Omental fat pad (tissue), 4 donors: Measurements from ENCODE around the gene SNX14. TPM values are rescaled to one million over a fixed set of nuclear protein-coding genes. Genes with fewer than 3 reads are reported as not detected.
"Not testable (repeated sequence)": the region's sequence is repeated elsewhere in the genome, so short reads cannot be mapped to it uniquely, and the experiment has no call there.

Source experiments
- ATAC-seq: fragments of 150-250 bp; one replicate; pipeline ENCODE4 v1.9.1; 2016; ENCODE audit warnings: mild to moderate bottlenecking, moderate library complexity; ENCODE audit not compliant: low FRiP score
- DNase-seq: peaks from one replicate; pipeline ENCODE4 v3.0.0-alpha.2; 2019; ENCODE audit warnings: low spot score
- CTCF ChIP-seq, 3 donors: fragments of 450-650 bp; IDR thresholded peaks; one replicate each; pipeline ENCODE4 v1.5.1; 2016 to 2017; ENCODE audit warnings: antibody characterized with exemption in 3 of 3, mild to moderate bottlenecking in 3 of 3, moderate library complexity in 2 of 3
- total RNA-seq, 4 donors: library from RNA; depleted of rRNA; stranded (reverse); fragments of >200 nt; gene quantifications; one replicate each; pipeline ENCODE4 v1.1.0, GENCODE V29; 2016

The SNX14 gene
- total RNA-seq, 4 donors from 2014 or later, result 62.8 to 97.6 (median 85.9) TPM

GRCh38 chr6:85574932-85575598, 18.6 kb downstream of the SNX14 start:
- DNase-seq (no peak), ATAC-seq (no peak)
- TF ChIP-seq CTCF (IDR thresholded peaks at IDR 0.05), result no peak

GRCh38 chr6:85569323-85569722, 24.3 kb downstream of the SNX14 start:
- no peak for ATAC-seq
- TF ChIP-seq CTCF (IDR thresholded peaks at IDR 0.05), result no peak
- DNase-seq, result no peak

- no peak for TF ChIP-seq CTCF (IDR thresholded peaks at IDR 0.05)
- DNase-seq (no peak), ATAC-seq (no peak)
These were observed 25.2 kb downstream of the SNX14 start for GRCh38 chr6:85568411-85568810.

GRCh38 chr6:85565736-85566135, 27.9 kb downstream of the SNX14 start:
- no peak for TF ChIP-seq CTCF (IDR thresholded peaks at IDR 0.05)
- no peak for DNase-seq
- no peak for ATAC-seq

- ATAC-seq, DNase-seq: not testable (repeated sequence)
These were observed 29.4 kb downstream of the SNX14 start for GRCh38 chr6:85564223-85564622.

GRCh38 chr6:85561750-85562357, 31.8 kb downstream of the SNX14 start:
- no peak for TF ChIP-seq CTCF (IDR thresholded peaks at IDR 0.05)

GRCh38 chr6:85556992-85557668, 36.5 kb downstream of the SNX14 start:
- ATAC-seq, result no peak
- no peak for DNase-seq
- no peak for TF ChIP-seq CTCF (IDR thresholded peaks at IDR 0.05)

More at GRCh38 chr6:85561750-85562357, 31.8 kb downstream of the SNX14 start:
- ATAC-seq (no peak), DNase-seq (no peak)
